ENCODE measurements around the gene MX1. TPM values are rescaled to one million over a fixed set of nuclear protein-coding genes. Genes with fewer than 3 reads are reported as not detected.
A peak's percentile ranks its signal among the peaks of the same experiment; 100 is the strongest.

Gene MX1
- total RNA-seq, 2 experiments from 2014 or later: 609 to 666 TPM

DNA sequence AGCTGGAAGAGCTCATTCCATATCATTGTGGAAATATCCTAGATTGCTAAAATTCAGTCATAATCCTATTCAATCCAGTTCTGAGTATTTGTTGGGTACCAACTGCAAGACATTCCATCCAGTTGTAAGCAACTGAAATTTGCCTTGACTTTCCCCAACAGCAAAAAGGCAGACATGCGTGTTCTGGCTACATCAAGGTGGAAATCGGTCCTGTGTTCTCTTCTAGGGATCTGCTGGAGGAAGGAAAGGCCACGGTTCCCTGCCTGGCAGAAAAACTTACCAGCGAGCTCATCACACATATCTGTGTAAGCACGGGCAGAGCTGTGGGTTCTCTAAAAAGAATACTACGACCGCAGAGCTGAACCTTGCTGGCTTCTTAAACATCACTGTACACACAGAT is 17.5 kb downstream of the MX1 start:
- Mint-ChIP-seq H3K27me3 (no peaks in the 10 kb centered on the region), H3K9me3 (no peaks in the 10 kb centered on the region), H3K36me3 (peaks cover 67% of the 10 kb centered on the region)

DNA sequence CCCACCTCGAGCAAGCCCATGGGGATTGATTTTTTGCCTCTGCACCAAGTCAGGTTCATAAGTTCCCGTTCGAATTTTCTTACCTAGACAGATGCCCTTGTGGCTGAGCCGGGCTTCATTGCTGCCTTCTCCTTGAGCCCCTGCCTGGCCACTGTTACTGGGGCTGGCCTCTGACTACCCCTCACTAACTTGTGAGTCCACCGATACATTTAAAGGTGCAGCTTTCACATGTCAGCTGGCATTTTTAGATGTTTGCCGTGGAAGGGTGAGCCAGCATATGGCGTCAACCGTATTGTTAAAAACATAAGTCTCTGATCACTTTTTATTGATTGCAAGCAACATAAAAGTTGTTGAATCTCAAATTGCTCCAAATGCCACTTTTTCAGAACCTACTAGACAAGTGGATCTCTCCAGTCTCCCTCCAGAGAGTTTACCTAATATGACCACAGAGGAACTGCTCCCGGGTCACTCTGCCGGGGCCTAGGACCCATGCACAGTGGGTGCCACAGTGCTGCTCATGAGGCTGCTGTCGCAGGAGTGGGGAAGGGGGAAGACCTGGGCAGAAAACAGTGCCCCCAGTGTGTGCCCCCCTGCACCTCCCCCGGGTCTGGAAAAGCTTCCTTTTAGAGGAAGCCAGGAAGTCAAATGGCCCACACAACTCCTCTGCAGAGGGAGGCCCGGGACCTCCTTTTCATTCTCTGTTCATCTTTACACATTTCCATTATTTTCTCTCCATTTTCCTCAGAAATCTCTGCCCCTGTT is 18.8 kb downstream of the MX1 start:
- peaks cover 68% of the 10 kb centered on the region for H3K36me3 Mint-ChIP-seq
- POLR2A ChIA-PET: interaction anchor here (0.6 to 1.5 kb wide), 3 partner anchors 19 to 627 kb away, joined by 3 to 7 read pairs (median 4); partner anchors contain the start of gene MX1
- H3K27me3 Mint-ChIP-seq: no peaks in the 10 kb centered on the region
- H3K4me1 Mint-ChIP-seq: peaks cover 39% of the 10 kb centered on the region
- no peak overlapping the region for H3K4me3 Mint-ChIP-seq
- no peak for ATAC-seq (ENCODE audit: low read depth)
- no peak for DNase-seq
- no peaks in the 10 kb centered on the region for H3K9me3 Mint-ChIP-seq
- H3K27ac Mint-ChIP-seq: peak overlapping the region; percentile 27

More for the DNA sequence above, 17.5 kb downstream of the MX1 start:
- Mint-ChIP-seq H3K4me1 (peaks cover 42% of the 10 kb centered on the region), H3K27ac (no peak overlapping the region), H3K4me3 (no peak overlapping the region)
- POLR2A ChIA-PET: interaction anchor here (0.7 to 1.3 kb wide), 7 partner anchors 10 to 160 kb away, joined by 3 to 7 read pairs (median 3); no protein-coding TSS in a partner anchor
- ATAC-seq (ENCODE audit: low read depth): no peak
- no peak for DNase-seq

DNA sequence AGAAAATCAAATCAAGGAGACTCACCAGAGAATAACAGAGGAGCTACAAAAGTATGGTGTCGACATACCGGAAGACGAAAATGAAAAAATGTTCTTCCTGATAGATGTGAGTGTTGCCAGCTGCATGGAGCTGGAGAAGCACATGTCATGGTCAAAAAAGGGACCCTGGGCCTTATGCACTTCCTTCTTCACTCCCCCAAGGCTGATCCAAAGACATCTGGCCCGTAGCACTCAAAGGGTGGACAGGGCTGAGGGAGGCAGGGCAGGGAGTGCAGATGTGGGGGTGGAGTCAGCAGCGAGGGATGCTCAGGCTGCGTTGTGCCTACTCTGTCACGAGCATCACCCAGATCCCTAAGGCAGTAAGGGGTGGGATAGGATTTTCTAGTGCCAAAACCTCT is 19.4 kb downstream of the MX1 start:
- H3K27me3 Mint-ChIP-seq: no peaks in the 10 kb centered on the region
- peaks cover 64% of the 10 kb centered on the region for H3K36me3 Mint-ChIP-seq
- ATAC-seq (ENCODE audit: low read depth) (no peak), DNase-seq (no peak)
- H3K9me3 Mint-ChIP-seq: no peaks in the 10 kb centered on the region
- peaks cover 33% of the 10 kb centered on the region for H3K4me1 Mint-ChIP-seq
- POLR2A ChIA-PET: interaction anchor here (0.6 to 1.5 kb wide), 2 partner anchors 20 to 627 kb away, joined by 4 to 7 read pairs; partner anchors contain the start of gene MX1
- no peak overlapping the region for H3K4me3 Mint-ChIP-seq
- H3K27ac Mint-ChIP-seq: peak overlapping the region; percentile 27

DNA sequence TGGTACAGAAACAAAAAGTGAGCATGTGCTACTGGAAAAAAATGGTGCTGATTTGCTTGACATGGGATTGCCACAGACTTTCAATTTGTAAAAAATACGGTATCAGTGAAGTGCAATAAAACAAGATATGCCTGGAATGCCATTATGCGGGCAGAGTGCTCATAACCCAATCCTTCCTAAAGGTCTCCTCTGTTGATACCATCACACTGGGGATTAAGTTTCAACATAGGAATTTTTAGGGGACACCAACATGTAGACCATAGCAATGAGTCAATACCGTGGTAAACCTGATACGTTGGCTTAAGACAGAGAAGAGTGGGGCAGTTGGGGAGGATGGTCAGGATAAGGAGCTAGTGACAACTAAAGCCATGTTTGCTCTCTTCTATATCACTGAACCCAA is 20.5 kb downstream of the MX1 start:
- H3K4me1 Mint-ChIP-seq: peaks cover 30% of the 10 kb centered on the region
- H3K36me3 Mint-ChIP-seq: peaks cover 63% of the 10 kb centered on the region
- no peak overlapping the region for H3K4me3 Mint-ChIP-seq
- H3K27me3 Mint-ChIP-seq: no peaks in the 10 kb centered on the region
- POLR2A ChIA-PET: interaction anchor here (0.6 to 1.0 kb wide), 3 partner anchors 15 to 85 kb away, joined by 3 read pairs; partner anchors contain the start of gene MX2
- ATAC-seq (ENCODE audit: low read depth): no peak
- DNase-seq: no peak
- no peaks in the 10 kb centered on the region for H3K9me3 Mint-ChIP-seq
- H3K27ac Mint-ChIP-seq: no peak overlapping the region

DNA sequence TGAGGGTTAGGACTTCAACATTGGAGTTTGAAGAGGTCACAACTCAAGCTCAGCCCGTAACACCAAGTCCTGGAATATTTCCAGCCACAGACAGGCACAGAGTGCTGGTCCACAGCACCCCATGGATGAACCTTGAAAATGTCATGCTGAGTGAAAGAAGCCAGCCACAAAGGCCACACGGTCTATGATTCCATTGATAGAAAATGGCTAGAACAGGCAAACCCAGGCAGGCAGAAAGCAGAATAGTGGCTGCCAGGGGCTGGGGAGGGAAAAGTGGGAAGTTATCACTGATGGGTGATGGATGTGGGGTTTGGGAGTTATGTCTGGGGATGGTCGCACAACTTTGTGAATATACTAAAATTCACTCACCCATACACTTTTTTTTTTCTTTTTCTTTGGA is 21.3 kb downstream of the MX1 start:
- POLR2A ChIA-PET: no interaction called here
- Mint-ChIP-seq H3K4me1 (peaks cover 30% of the 10 kb centered on the region), H3K4me3 (no peak overlapping the region), H3K27me3 (no peaks in the 10 kb centered on the region), H3K9me3 (no peaks in the 10 kb centered on the region), H3K27ac (peak overlapping the region; percentile 56), H3K36me3 (peaks cover 63% of the 10 kb centered on the region)
- DNase-seq (no peak), ATAC-seq (ENCODE audit: low read depth) (no peak)

DNA sequence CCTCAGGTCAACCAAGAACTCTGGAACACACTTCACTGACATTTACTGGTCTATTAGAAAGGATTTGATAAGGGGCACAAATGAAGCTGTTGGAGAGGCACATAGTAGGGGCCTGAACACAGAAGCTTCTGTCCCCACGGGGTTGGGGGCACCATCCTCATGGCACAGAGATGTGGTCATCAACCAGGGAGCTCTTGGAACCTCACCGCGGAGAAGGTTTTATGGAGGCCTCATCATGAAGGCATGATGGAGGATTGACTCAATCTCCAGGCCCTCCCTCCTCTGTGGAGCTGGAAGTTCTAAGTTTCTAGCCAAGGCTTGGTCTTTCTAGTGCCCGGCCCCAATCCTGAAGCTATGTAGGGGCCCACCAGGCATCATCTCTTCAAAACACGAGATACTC is 23.6 kb downstream of the MX1 start:
- Mint-ChIP-seq H3K27me3 (no peaks in the 10 kb centered on the region), H3K9me3 (no peaks in the 10 kb centered on the region), H3K36me3 (peaks cover 62% of the 10 kb centered on the region), H3K4me3 (no peak overlapping the region), H3K4me1 (peaks cover 29% of the 10 kb centered on the region), H3K27ac (peak overlapping the region; percentile 48)
- DNase-seq: no peak
- POLR2A ChIA-PET: interaction anchor here (0.7 to 1.6 kb wide), 5 partner anchors 10 to 24 kb away, joined by 3 to 5 read pairs (median 3); partner anchors contain the start of gene MX1
- ATAC-seq (ENCODE audit: low read depth): no peak

DNA sequence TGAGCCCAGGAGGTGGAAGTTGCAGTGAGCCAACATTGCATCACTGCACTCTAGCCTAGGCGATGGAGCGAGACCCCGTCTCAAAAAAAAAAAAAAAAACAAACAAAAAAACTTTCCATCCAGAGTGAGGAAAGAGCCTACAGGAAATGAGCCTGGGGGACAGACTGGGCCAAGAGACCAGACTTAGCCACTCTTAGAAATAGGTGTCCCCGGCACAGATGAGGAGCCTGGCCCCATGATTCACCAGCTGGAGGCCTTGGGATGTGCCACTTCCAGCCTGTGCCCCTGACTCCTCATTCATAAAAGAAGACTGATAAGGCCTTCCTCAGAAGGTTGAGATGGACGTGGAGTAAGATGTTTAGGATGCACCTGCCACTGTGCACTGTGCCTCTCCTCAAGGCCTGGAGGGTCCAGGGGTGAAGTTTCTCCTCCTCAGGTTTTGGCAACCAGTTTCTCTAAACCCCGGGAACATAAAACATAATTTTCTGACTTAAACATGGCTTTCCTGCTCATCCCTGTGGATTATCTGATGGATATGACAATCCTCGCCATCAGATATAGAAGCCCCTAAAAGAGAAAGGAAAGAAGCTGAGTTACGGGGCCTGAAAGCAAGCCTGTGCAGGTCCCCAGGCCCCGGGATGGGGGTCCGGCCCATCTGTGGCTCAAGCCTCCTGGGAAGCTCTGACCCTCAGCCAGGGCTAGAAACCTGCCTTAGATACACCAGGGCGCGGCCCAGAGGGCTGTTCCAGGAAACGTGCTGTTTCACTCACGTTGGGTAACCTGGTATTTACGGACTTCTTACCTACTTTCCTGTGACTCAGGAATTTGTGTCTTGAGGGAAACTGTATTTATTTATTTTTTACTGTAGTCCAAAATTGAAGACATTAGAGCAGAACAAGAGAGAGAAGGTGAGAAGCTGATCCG is 26.0 kb downstream of the MX1 start:
- Mint-ChIP-seq H3K27me3 (no peaks in the 10 kb centered on the region), H3K27ac (peak overlapping the region; percentile 72), H3K9me3 (no peaks in the 10 kb centered on the region), H3K4me1 (peaks cover 28% of the 10 kb centered on the region), H3K36me3 (peaks cover 51% of the 10 kb centered on the region), H3K4me3 (no peak overlapping the region)
- DNase-seq (no peak), ATAC-seq (ENCODE audit: low read depth) (no peak)
- POLR2A ChIA-PET: interaction anchor here (0.5 to 1.6 kb wide), 4 partner anchors 10 to 66 kb away, joined by 3 to 5 read pairs (median 4); no protein-coding TSS in a partner anchor

DNA sequence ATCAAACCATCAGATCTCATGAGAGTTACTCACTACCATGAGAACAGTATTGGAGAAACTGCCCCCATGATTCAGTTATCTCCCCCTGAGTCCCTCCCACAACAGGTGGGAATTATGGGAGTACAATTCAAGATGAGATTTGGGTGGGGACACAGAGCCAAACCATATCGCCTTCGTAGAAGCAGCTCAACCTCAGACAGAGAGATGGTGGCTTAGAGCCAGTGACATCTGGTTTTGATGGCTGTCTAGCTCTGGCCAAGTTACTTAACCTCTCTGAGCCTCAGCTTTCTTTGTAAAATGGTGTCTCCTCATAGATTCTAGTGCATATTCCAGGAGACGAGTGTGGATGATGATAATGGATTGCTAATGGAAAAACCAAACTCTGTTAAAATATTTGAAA is 27.2 kb downstream of the MX1 start:
- Mint-ChIP-seq H3K27ac (peak overlapping the region; percentile 72), H3K4me1 (peaks cover 29% of the 10 kb centered on the region)

DNA sequence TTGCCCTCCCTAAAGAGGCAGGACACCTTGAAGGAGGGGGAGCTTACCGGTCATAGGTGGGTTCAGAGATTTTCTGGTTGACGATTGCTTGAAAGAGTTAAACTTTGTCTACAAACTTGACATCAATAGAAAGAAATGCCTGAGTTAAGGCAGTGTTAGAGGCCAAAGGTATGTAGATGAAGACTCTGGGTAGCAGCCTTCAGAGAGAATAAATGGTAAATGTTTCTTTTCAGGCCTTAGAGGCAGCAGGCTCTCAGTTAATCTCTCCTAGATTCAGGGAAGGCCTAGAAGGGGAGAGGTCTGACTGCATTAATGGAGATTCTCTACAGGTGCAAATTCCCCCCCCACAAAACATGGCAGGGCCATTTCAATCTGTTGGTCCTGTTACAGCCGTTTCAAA is 27.7 kb downstream of the MX1 start:
- POLR2A ChIA-PET: interaction anchor here (0.6 to 1.2 kb wide), 2 partner anchors 10 to 85 kb away, joined by 3 read pairs; no protein-coding TSS in a partner anchor
- H3K36me3 Mint-ChIP-seq: peaks cover 53% of the 10 kb centered on the region
- peaks cover 27% of the 10 kb centered on the region for H3K4me1 Mint-ChIP-seq
- no peak for ATAC-seq (ENCODE audit: low read depth)
- H3K9me3 Mint-ChIP-seq: no peaks in the 10 kb centered on the region
- H3K4me3 Mint-ChIP-seq: no peak overlapping the region
- no peaks in the 10 kb centered on the region for H3K27me3 Mint-ChIP-seq
- H3K27ac Mint-ChIP-seq: peak overlapping the region; percentile 72
- no peak for DNase-seq

More for the DNA sequence above, 27.2 kb downstream of the MX1 start:
- DNase-seq (no peak), ATAC-seq (ENCODE audit: low read depth) (no peak)
- H3K27me3 Mint-ChIP-seq: no peaks in the 10 kb centered on the region
- H3K36me3 Mint-ChIP-seq: peaks cover 55% of the 10 kb centered on the region
- H3K4me3 Mint-ChIP-seq: no peak overlapping the region
- POLR2A ChIA-PET: interaction anchor here (1.2 kb wide), 1 partner anchor 9 kb away, joined by 3 read pairs; no protein-coding TSS in a partner anchor
- no peaks in the 10 kb centered on the region for H3K9me3 Mint-ChIP-seq

DNA sequence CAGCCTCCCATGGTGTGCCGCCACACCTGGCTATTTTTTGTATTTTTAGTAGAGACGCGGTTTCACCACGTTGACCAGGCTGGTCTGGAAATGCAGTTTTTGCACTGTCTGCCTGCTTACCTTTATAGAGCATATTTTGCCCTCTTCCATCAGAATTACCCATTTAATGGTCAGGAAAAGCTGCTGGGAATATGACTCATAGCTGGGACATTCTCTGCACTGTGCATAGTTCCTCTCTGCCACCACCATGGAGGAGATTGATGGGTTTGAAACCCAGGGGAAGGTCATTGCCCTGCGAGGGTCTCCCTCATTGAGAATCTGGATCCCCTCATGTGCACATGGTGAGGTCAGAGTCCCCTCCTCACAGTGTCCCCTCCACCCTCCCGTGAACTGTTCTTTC is 32.1 kb downstream of the MX1 start:
- ATAC-seq (ENCODE audit: low read depth): no peak
- POLR2A ChIA-PET: interaction anchor here (1.1 to 1.2 kb wide), 2 partner anchors 15 to 88 kb away, joined by 3 read pairs; no protein-coding TSS in a partner anchor
- Mint-ChIP-seq H3K9me3 (no peaks in the 10 kb centered on the region), H3K36me3 (peaks cover 54% of the 10 kb centered on the region), H3K27me3 (no peaks in the 10 kb centered on the region), H3K4me1 (peaks cover 18% of the 10 kb centered on the region), H3K27ac (no peak overlapping the region), H3K4me3 (no peak overlapping the region)
- DNase-seq: no peak

DNA sequence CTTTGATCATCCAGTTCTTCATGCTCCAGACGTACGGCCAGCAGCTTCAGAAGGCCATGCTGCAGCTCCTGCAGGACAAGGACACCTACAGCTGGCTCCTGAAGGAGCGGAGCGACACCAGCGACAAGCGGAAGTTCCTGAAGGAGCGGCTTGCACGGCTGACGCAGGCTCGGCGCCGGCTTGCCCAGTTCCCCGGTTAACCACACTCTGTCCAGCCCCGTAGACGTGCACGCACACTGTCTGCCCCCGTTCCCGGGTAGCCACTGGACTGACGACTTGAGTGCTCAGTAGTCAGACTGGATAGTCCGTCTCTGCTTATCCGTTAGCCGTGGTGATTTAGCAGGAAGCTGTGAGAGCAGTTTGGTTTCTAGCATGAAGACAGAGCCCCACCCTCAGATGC is 32.5 kb downstream of the MX1 start:
- POLR2A ChIA-PET: interaction anchor here (0.9 to 1.2 kb wide), 3 partner anchors 9 to 89 kb away, joined by 3 read pairs; no protein-coding TSS in a partner anchor
- DNase-seq: no peak
- ATAC-seq (ENCODE audit: low read depth): no peak
- H3K4me1 Mint-ChIP-seq: peaks cover 15% of the 10 kb centered on the region
- no peaks in the 10 kb centered on the region for H3K9me3 Mint-ChIP-seq
- peaks cover 53% of the 10 kb centered on the region for H3K36me3 Mint-ChIP-seq
- H3K27me3 Mint-ChIP-seq: no peaks in the 10 kb centered on the region
- H3K4me3 Mint-ChIP-seq: no peak overlapping the region
- no peak overlapping the region for H3K27ac Mint-ChIP-seq

DNA sequence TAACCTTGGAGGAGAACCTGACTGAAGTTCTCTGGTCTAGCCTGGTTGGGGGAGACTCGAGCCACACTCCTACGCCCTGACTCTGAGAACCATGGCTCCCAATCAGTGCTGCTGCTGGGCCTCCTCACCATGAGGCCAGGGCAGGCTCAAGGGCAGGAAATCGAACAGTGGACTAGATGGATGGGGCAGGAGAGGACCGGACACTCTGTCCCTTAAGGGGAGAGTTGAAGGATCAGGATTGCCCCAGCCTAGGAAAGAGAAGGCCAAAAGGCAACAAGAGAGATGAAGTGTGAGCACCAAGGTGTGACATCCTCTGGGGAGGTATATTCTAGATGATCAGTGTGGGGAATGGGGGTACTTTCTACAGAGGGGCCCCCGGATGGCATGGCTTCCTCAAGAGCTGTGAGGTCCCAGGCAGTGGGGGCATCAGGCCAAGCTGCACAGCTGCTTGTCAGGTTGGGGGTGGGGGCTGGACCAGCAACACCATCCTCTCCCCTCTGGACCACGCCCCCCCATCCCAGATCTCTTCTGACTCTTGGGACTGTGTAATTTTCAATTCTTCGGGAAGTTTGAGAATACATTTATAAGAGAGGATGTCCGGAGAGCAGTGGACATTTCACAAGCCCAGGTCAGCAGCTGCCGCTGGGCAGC is 34.0 kb downstream of the MX1 start:
- no peak overlapping the region for H3K4me3 Mint-ChIP-seq
- H3K27me3 Mint-ChIP-seq: no peaks in the 10 kb centered on the region
- peak overlapping the region; percentile 72 for H3K27ac Mint-ChIP-seq
- peaks cover 2% of the 10 kb centered on the region for H3K9me3 Mint-ChIP-seq
- DNase-seq: no peak
- ATAC-seq (ENCODE audit: low read depth): peak; percentile 34
- H3K36me3 Mint-ChIP-seq: peaks cover 55% of the 10 kb centered on the region
- POLR2A ChIA-PET: interaction anchor here (1.4 to 1.5 kb wide), 2 partner anchors 9 to 177 kb away, joined by 4 to 11 read pairs; no protein-coding TSS in a partner anchor
- peaks cover 16% of the 10 kb centered on the region for H3K4me1 Mint-ChIP-seq

Data from activated naive CD8-positive, alpha-beta T cell treated with anti-CD3 and anti-CD28 coated beads, Interleukin-2, amount 10 ng/mL, durations not matched to agents 7 days and 5 days (primary cell).